HL-60/S4 treated with phorbol 12-myristate 13-acetate at 8.2 ng/mL for 4 days and 3 days (cell line): ENCODE data around the gene PASD1.

Experiments used
- in situ Hi-C: fragments of 300-500 bp; cut with MboI; formaldehyde crosslinking; loops from 2 replicates; pipeline ENCODE4 v1.15.0; 2022; ENCODE audit warnings: low sequenced_read_pairs

The PASD1 gene

GRCh38 chrX:151621422-151621821 lies 57.9 kb downstream of the PASD1 start:
- in situ Hi-C loops, result no loop called here

- in situ Hi-C loops, result no loop called here
These were observed 61.2 kb downstream of the PASD1 start for GRCh38 chrX:151624677-151625076.

- in situ Hi-C loops, result no loop called here
These were observed 68.3 kb downstream of the PASD1 start for GRCh38 chrX:151631822-151632221.

- in situ Hi-C loops, result no loop called here
These were observed 69.7 kb downstream of the PASD1 start for GRCh38 chrX:151633157-151633556.

- in situ Hi-C loops, result no loop called here
These were observed 71.5 kb downstream of the PASD1 start for GRCh38 chrX:151634937-151635336.

GRCh38 chrX:151641564-151641963 lies 78.1 kb downstream of the PASD1 start:
- in situ Hi-C loops, result no loop called here

- in situ Hi-C loops, result loop anchor here (25.0 kb wide), 1 partner anchor 513 kb away; no protein-coding TSS in a partner anchor
These were observed 111.8 kb downstream of the PASD1 start for GRCh38 chrX:151675121-151675746.

GRCh38 chrX:151676196-151676595 lies 112.7 kb downstream of the PASD1 start:
- in situ Hi-C loops, result loop anchor here (25.0 kb wide), 1 partner anchor 514 kb away; no protein-coding TSS in a partner anchor

GRCh38 chrX:151679798-151680402 lies 116.4 kb downstream of the PASD1 start:
- in situ Hi-C loops, result loop anchor here (25.0 kb wide), 1 partner anchor 518 kb away; no protein-coding TSS in a partner anchor

GRCh38 chrX:151680805-151681204 lies 117.3 kb downstream of the PASD1 start:
- in situ Hi-C loops, result loop anchor here (25.0 kb wide), 1 partner anchor 519 kb away; no protein-coding TSS in a partner anchor

GRCh38 chrX:151687635-151688034 lies 124.2 kb downstream of the PASD1 start:
- in situ Hi-C loops, result loop anchor here (25.0 kb wide), 1 partner anchor 525 kb away; no protein-coding TSS in a partner anchor

- in situ Hi-C loops, result loop anchor here (25.0 kb wide), 1 partner anchor 526 kb away; no protein-coding TSS in a partner anchor
These were observed 125.2 kb downstream of the PASD1 start for GRCh38 chrX:151688695-151689094.

- in situ Hi-C loops, result loop anchor here (25.0 kb wide), 1 partner anchor 531 kb away; no protein-coding TSS in a partner anchor
These were observed 129.3 kb downstream of the PASD1 start for GRCh38 chrX:151692825-151693224.

GRCh38 chrX:151694121-151694520 lies 130.6 kb downstream of the PASD1 start:
- in situ Hi-C loops, result loop anchor here (25.0 kb wide), 1 partner anchor 532 kb away; no protein-coding TSS in a partner anchor

GRCh38 chrX:151694661-151695582 lies 131.4 kb downstream of the PASD1 start, which contains the start of gene PRRG3:
TSS of gene PRRG3 (plus strand) at chrX:151695458. CDS start at chrX:151698815, 3,357 bp downstream.
- in situ Hi-C loops, result loop anchor here (25.0 kb wide), 1 partner anchor 533 kb away; no protein-coding TSS in a partner anchor

- in situ Hi-C loops, result loop anchor here (25.0 kb wide), 1 partner anchor 533 kb away; no protein-coding TSS in a partner anchor
These were observed 132.3 kb downstream of the PASD1 start for GRCh38 chrX:151695583-151696340.

GRCh38 chrX:151697082-151697481 lies 133.6 kb downstream of the PASD1 start:
- in situ Hi-C loops, result loop anchor here (25.0 kb wide), 1 partner anchor 535 kb away; no protein-coding TSS in a partner anchor

- in situ Hi-C loops, result loop anchor here (25.0 kb wide), 1 partner anchor 535 kb away; no protein-coding TSS in a partner anchor
These were observed 134.0 kb downstream of the PASD1 start for GRCh38 chrX:151697522-151697921.

GRCh38 chrX:151698485-151698884 lies 135.0 kb downstream of the PASD1 start:
- in situ Hi-C loops, result loop anchor here (25.0 kb wide), 1 partner anchor 536 kb away; no protein-coding TSS in a partner anchor

GRCh38 chrX:151699746-151700145 lies 136.3 kb downstream of the PASD1 start:
- in situ Hi-C loops, result loop anchor here (25.0 kb wide), 1 partner anchor 537 kb away; no protein-coding TSS in a partner anchor
